H9 (cell line): ENCODE data around the gene LRCH1. TPM values are rescaled to one million over a fixed set of nuclear protein-coding genes. Genes with fewer than 3 reads are reported as not detected.

ENCODE experiments used
- DNase-seq: peaks from one replicate; pipeline ENCODE4 v3.0.0-alpha.2; 2017
- H2AFZ ChIP-seq: one replicate; pipeline ENCODE4 v1.6.1; 2013; ENCODE audit warnings: mild to moderate bottlenecking, low read length, control low read depth, moderate library complexity
- H2AK5ac ChIP-seq: 2 replicates; pipeline ENCODE4 v1.6.1; 2013; ENCODE audit warnings: low read length, control low read depth, mixed read lengths; ENCODE audit not compliant: insufficient read length
- H2BK120ac ChIP-seq: one replicate; pipeline ENCODE4 v1.6.1; 2013; ENCODE audit warnings: low read depth, mild to moderate bottlenecking, low read length, control low read depth, inconsistent platforms; ENCODE audit not compliant: poor library complexity, severe bottlenecking
- H2BK12ac ChIP-seq: 2 replicates; pipeline ENCODE4 v1.6.1; 2013; ENCODE audit warnings: low read length, control low read depth, mixed read lengths, low read depth; ENCODE audit not compliant: insufficient read length
- H2BK15ac ChIP-seq: 2 replicates; pipeline ENCODE4 v1.6.1; 2013; ENCODE audit warnings: low read depth, low read length, control low read depth
- H2BK20ac ChIP-seq: one replicate; pipeline ENCODE4 v1.6.1; 2013; ENCODE audit warnings: low read depth, mild to moderate bottlenecking, low read length, control low read depth, inconsistent platforms; ENCODE audit not compliant: poor library complexity, severe bottlenecking
- H2BK5ac ChIP-seq: 2 replicates; pipeline ENCODE4 v1.6.1; 2013; ENCODE audit warnings: low read length, control low read depth, mixed read lengths; ENCODE audit not compliant: insufficient read length
- H3K14ac ChIP-seq: 2 replicates; pipeline ENCODE4 v1.6.1; 2013; ENCODE audit warnings: low read length, control low read depth; ENCODE audit not compliant: insufficient read depth
- H3K18ac ChIP-seq: 2 replicates; pipeline ENCODE4 v1.6.1; 2013; ENCODE audit warnings: low read depth, mild to moderate bottlenecking, mixed read lengths, low read length, control low read depth; ENCODE audit not compliant: insufficient read length
- H3K23ac ChIP-seq: 2 replicates; pipeline ENCODE4 v1.6.1; 2013; ENCODE audit warnings: low read length, control low read depth, mixed read lengths, low read depth; ENCODE audit not compliant: insufficient read length
- H3K23me2 ChIP-seq: 2 replicates; pipeline ENCODE4 v1.6.1; 2013; ENCODE audit warnings: low read depth, mild to moderate bottlenecking, mixed read lengths, low read length, control low read depth; ENCODE audit not compliant: insufficient read length, poor library complexity, severe bottlenecking
- H3K27ac ChIP-seq: 2 replicates; pipeline ENCODE4 v1.5.1; 2013; ENCODE audit warnings: low read length, control low read depth, mixed read lengths, low read depth; ENCODE audit not compliant: insufficient read length
- H3K27me3 ChIP-seq: 2 replicates; pipeline ENCODE4 v1.6.1; 2013; ENCODE audit warnings: low read length, control low read depth, inconsistent platforms; ENCODE audit not compliant: insufficient read depth
- H3K4ac ChIP-seq: 2 replicates; pipeline ENCODE4 v1.6.1; 2013; ENCODE audit warnings: low read depth, mild to moderate bottlenecking, control low read depth, inconsistent platforms, low read length, moderate library complexity
- H3K4me1 ChIP-seq: 2 replicates; pipeline ENCODE4 v1.6.1; 2013; ENCODE audit warnings: low read length, control low read depth, inconsistent platforms; ENCODE audit not compliant: insufficient read depth
- H3K4me2 ChIP-seq: 2 replicates; pipeline ENCODE4 v1.6.1; 2013; ENCODE audit warnings: low read length, control low read depth, mixed read lengths; ENCODE audit not compliant: insufficient read length, insufficient read depth
- H3K56ac ChIP-seq: 2 replicates; pipeline ENCODE4 v1.6.1; 2013; ENCODE audit warnings: low read depth, mild to moderate bottlenecking, mixed read lengths, low read length, control low read depth; ENCODE audit not compliant: insufficient read length
- H3K79me1 ChIP-seq: 2 replicates; pipeline ENCODE4 v1.6.1; 2013; ENCODE audit warnings: low read depth, mild to moderate bottlenecking, moderate library complexity, low read length, control low read depth, inconsistent platforms; ENCODE audit not compliant: insufficient read depth, poor library complexity, severe bottlenecking
- H3K79me2 ChIP-seq: 2 replicates; pipeline ENCODE4 v1.6.1; 2013; ENCODE audit warnings: low read length, control low read depth, inconsistent platforms; ENCODE audit not compliant: insufficient read depth
- H3K9ac ChIP-seq: 2 replicates; pipeline ENCODE4 v1.6.1; 2013; ENCODE audit warnings: low read length, control low read depth, mixed read lengths; ENCODE audit not compliant: insufficient read length; ENCODE audit errors: extremely low read depth
- H3K9me3 ChIP-seq: one replicate; pipeline ENCODE4 v1.6.1; 2013; ENCODE audit warnings: low read depth, low read length, inconsistent platforms; ENCODE audit not compliant: control insufficient read depth
- H3T11ph ChIP-seq: one replicate; pipeline ENCODE4 v1.6.1; 2013; ENCODE audit warnings: mild to moderate bottlenecking, low read length, control low read depth, inconsistent platforms
- H4K20me1 ChIP-seq: one replicate; pipeline ENCODE4 v1.6.1; 2013; ENCODE audit not compliant: control insufficient read depth, insufficient read length, insufficient read depth
- H4K5ac ChIP-seq: 2 replicates; pipeline ENCODE4 v1.6.1; 2013; ENCODE audit warnings: low read depth, mild to moderate bottlenecking, mixed read lengths, low read length, control low read depth; ENCODE audit not compliant: insufficient read length
- H4K8ac ChIP-seq: replicated peaks from 2 replicates; pipeline ENCODE4 v1.6.1; 2013; ENCODE audit warnings: low read length, control low read depth, mixed read lengths, low read depth; ENCODE audit not compliant: insufficient read length
- H4K91ac ChIP-seq: 2 replicates; pipeline ENCODE4 v1.6.1; 2013; ENCODE audit warnings: low read depth, mild to moderate bottlenecking, moderate library complexity, mixed read lengths, low read length, control low read depth; ENCODE audit not compliant: insufficient read length
- H3K27ac Mint-ChIP-seq, 3 experiments: 2 replicates in 2 of 3; 3 replicates in 1 of 3; pipeline ENCODE4 v1.8.0; 2020 to 2021; ENCODE audit warnings: mixed read lengths in 3 of 3, mild to moderate bottlenecking in 1 of 3, moderate library complexity in 1 of 3
- H3K27me3 Mint-ChIP-seq: 2 replicates; pipeline ENCODE4 v1.8.0; 2021; ENCODE audit warnings: low read depth, mild to moderate bottlenecking, moderate library complexity, mixed read lengths
- H3K36me3 Mint-ChIP-seq, 3 experiments: 2 replicates in 2 of 3; 3 replicates in 1 of 3; pipeline ENCODE4 v1.8.0; 2020 to 2021; ENCODE audit warnings: low read depth in 3 of 3, mixed read lengths in 3 of 3; ENCODE audit not compliant: insufficient read depth in 1 of 3
- H3K4me1 Mint-ChIP-seq, 2 experiments: 2 replicates each; pipeline ENCODE4 v1.8.0; 2020; ENCODE audit warnings: mixed read lengths in 2 of 2
- H3K4me3 Mint-ChIP-seq, 2 experiments: 2 replicates in 1 of 2; 3 replicates in 1 of 2; pipeline ENCODE4 v1.8.0; 2020 to 2021; ENCODE audit warnings: mild to moderate bottlenecking in 2 of 2, mixed read lengths in 2 of 2, moderate library complexity in 1 of 2
- H3K9me3 Mint-ChIP-seq, 2 experiments: 2 replicates in 1 of 2; 3 replicates in 1 of 2; pipeline ENCODE4 v1.8.0; 2020; ENCODE audit warnings: mild to moderate bottlenecking in 2 of 2, mixed read lengths in 2 of 2, moderate library complexity in 1 of 2
- WGBS: extraction: QIAGEN DNeasy Blood & Tissue Kit; methylation state at CpG from one replicate; pipeline ENCODE4 v1.1.7; 2013; ENCODE audit warnings: missing lambda C conversion rate, low lambda C conversion rate, mixed read lengths; ENCODE audit not compliant: insufficient read length; ENCODE audit errors: extremely low coverage; 5-methylcytosine and 5-hydroxymethylcytosine counted together
- total RNA-seq: library from RNA; stranded (reverse); gene quantifications from 2 replicates; pipeline ENCODE4 v1.2.1, GENCODE V29; 2021
- TF ChIP-seq, protein P1 (sequence below): fragments of 200-600 bp; sonication (generic); conservative IDR thresholded peaks from 3 replicates; pipeline ENCODE4 v1.8.0; 2021; ENCODE audit warnings: antibody characterized with exemption, mild to moderate bottlenecking

The LRCH1 gene
- total RNA-seq, 1 experiment from 2014 or later: 8.0 TPM

DNA sequence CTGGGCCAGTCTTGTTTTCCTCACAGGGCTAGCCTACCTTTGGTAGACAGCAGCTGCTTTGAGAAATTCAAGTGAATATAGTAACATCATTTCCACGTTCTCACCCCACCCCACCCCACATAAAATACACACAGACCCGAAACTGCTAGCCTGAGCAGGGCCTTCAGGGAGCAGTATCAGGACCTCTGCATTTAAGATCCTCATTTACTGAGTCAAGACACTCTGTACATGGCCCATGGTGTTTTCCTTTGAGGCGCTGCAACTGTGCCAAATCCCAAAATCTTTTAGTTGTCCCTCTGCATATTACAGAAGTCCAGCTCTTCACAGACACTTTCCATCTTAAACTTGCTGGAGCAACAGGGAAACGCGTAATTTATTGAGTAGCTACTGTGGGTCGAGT is 200.9 kb downstream of the LRCH1 start:
- no CpG with 5 or more reads among the region's 6 CpGs for WGBS
- Histone ChIP-seq H2AK5ac (no peak overlapping the region), H2BK120ac (no peak overlapping the region), H4K5ac (no peak overlapping the region), H2BK15ac (no peak overlapping the region), H2BK20ac (no peak overlapping the region), H2AFZ (no peak overlapping the region), H3T11ph (no peak overlapping the region), H2BK12ac (no peak overlapping the region), H3K79me2 (no peaks in the 10 kb centered on the region), H4K8ac (no peak overlapping the region), H3K4ac (no peak overlapping the region), H3K18ac (no peak overlapping the region), H4K20me1 (no peaks in the 10 kb centered on the region), H3K27me3 (no peaks in the 10 kb centered on the region), H4K91ac (no peak overlapping the region), H3K14ac (no peak overlapping the region), H2BK5ac (no peak overlapping the region), H3K27ac (no peak overlapping the region), H3K79me1 (no peaks in the 10 kb centered on the region), H3K4me1 (no peaks in the 10 kb centered on the region), H3K23ac (no peak overlapping the region), H3K4me2 (no peak overlapping the region), H3K9ac (no peak overlapping the region), H3K23me2 (no peaks in the 10 kb centered on the region), H3K56ac (no peak overlapping the region), H3K9me3 (no peaks in the 10 kb centered on the region)
- DNase-seq: no peak
- no peaks in the 10 kb centered on the region for H3K27me3 Mint-ChIP-seq
- H3K36me3 Mint-ChIP-seq: peaks cover 0 to 4% (median 0%) of the 10 kb centered on the region in 3 experiments; a peak in 3 of 7 replicates
- no peak overlapping the region for H3K4me3 Mint-ChIP-seq
- no peaks in the 10 kb centered on the region for H3K9me3 Mint-ChIP-seq
- TF ChIP-seq, protein P1, sequence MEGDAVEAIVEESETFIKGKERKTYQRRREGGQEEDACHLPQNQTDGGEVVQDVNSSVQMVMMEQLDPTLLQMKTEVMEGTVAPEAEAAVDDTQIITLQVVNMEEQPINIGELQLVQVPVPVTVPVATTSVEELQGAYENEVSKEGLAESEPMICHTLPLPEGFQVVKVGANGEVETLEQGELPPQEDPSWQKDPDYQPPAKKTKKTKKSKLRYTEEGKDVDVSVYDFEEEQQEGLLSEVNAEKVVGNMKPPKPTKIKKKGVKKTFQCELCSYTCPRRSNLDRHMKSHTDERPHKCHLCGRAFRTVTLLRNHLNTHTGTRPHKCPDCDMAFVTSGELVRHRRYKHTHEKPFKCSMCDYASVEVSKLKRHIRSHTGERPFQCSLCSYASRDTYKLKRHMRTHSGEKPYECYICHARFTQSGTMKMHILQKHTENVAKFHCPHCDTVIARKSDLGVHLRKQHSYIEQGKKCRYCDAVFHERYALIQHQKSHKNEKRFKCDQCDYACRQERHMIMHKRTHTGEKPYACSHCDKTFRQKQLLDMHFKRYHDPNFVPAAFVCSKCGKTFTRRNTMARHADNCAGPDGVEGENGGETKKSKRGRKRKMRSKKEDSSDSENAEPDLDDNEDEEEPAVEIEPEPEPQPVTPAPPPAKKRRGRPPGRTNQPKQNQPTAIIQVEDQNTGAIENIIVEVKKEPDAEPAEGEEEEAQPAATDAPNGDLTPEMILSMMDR: no peak
- no peak overlapping the region; a peak in 1 of 7 replicates for H3K27ac Mint-ChIP-seq
- peaks cover 8 to 12% of the 10 kb centered on the region in 2 experiments for H3K4me1 Mint-ChIP-seq
